GM19099 (cell line): Measurements from ENCODE around the gene TEX35.

Experiments
- POLR2A ChIP-seq: IDR thresholded peaks from 3 replicates; pipeline ENCODE4 v1.6.1; 2011; ENCODE audit warnings: low read depth; ENCODE audit not compliant: insufficient read length; ENCODE audit errors: extremely low read depth

The TEX35 gene

DNA sequence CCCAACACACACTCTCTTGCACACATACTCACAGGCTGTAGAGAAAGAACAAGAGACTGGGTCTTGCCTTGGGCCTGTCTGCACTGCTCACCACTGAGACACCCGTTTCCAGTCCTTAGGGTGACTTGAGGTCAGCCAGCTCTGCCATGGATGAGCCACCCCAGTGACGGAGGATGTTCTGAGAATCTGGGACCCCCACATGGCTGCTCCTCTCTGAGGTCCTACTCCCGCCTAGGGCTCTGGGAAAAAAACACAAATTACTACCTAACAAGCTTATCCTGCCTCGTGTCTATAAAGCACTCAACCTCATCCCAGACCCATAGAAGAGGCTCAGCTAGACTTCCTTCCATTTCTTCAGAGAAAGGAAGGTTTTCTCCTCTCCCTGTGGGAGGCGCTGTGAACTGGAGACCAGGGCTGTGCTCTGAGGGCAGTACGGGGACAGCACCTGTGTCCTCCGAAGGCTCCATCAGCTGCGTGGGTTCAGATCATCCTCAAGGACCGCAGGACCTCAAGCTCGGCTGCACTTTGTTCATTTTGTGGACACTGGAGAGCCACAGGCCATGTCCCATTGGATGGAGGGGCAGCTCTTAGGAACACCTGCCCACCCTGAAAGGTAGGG lies 11.9 kb upstream of the TEX35 start:
- no peak for TF ChIP-seq POLR2A

DNA sequence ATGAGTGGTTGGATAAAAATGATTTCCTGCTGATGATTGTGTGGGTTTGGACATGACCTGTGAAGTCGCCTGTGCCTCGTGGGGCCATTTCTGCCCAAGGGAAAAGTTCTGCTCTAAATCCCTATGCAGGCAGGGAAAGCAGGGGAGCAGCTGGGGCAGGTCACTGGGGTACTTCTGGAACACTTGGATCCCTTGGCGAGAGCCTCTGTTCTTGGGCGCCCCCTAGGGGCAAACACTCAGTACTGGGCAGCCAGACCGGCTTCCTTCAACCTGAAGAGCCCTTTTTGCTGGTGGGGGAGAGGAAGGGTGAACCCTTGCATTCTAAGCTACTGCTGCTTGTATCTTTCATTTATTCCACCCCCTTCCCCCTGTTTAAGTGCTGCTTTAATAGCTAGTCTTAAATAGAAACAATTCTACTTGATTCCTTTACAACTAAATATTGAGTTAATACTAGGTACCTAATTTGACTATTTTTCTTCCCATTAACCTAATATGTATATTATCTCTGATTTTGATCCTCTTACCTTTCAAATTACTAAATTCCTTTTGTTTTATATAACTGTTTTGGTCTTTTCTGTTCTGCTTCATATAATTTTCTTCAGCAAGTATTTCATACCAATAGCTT lies 11.1 kb upstream of the TEX35 start:
- no peak for TF ChIP-seq POLR2A

DNA sequence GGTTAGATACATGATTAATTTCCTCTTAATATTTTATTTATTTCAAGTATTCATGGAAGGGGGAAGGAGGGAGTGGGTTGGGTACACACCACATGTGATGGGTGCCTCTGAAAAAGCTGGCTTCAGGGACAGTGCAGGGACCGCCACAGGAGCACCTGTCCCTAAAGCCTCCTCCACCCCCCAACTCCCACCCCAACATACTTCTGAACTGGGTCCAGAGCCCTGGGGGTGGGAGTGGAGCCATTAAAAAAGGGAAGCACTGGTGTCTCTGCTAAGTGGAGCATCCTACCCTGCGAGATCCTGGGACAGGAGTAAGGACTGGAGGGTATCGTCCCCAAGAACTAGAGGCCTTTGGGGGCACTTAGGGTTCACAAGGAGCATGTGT lies 10.6 kb upstream of the TEX35 start:
- no peak for TF ChIP-seq POLR2A

DNA sequence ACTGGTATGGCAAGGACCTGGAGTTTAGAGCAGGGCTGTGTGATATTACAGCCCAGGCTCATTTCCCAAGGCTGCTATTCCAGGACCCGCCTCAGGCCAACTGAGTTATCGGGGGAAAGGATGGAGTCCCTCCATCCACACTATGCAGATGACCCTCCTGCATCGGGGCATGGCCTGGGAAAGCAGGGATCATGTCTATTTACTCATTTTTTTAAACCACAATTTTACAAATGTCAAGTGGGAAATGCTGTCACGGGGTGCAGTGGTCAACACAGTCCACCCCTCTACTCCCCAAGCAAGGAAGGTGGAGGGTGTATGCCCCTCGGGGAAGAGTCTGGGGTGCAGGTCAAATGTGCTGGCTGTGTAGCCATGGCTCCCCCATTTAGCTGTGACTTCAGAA lies 10.1 kb upstream of the TEX35 start:
- no peak for TF ChIP-seq POLR2A

DNA sequence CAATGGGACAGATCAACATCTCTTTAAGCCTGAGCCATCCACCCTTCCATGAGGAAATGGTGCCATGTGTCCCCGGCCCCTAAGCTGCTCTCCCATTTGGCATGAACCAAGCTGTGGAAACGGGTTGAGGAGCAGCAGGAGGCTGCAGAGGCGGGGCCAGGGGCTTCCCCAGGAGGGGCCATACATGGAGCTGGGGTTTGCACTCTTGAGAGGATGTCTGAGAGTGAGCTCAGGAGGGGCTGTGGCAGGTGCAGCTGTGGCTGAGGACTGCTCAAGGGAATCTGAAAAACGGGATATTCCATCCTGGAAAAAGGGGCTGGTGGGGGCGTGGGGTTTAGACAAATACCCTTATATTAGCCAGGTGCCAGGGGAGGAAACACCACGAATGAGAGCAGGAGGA lies 9.1 kb upstream of the TEX35 start:
- TF ChIP-seq POLR2A, result no peak

DNA sequence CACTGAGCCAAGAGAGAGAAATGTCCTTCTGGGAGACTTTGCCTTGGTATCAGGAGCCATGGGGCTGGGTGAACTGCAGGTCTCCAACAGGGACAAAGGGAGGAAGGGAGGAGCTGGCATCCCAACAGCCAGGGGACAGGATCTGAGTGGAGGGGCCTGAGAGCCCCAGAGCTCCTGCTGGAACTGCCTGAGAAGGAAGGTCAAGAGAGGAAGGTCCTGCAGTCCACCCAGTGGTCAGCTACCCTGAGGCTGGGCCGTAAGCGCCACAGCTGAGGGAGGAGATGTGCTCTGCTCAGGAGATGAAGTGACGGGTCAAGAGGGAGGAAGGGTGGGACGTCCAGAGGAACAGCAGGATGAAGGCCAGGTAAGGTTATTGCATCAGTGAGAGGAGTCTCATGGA lies 8.6 kb upstream of the TEX35 start:
- no peak for TF ChIP-seq POLR2A

DNA sequence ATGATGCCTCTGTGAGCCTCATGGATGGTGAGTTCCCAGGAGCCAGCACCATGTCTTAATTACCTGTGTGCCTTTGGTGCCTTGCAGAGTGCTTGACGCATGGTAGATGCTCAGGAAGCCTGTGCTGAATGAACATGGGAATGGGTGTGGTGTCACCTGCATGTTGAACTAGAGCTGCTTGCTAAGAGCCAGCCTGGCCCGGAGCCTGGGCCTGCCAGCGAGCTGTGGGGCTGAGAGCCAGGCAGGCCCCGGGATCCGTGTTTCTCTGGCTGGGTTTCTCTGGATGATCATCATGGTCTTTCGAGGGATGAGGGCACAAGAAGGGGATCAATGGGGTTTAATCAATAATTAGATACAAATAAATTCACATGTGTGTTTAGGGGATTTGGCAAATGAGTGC lies 6.7 kb upstream of the TEX35 start:
- TF ChIP-seq POLR2A, result no peak

DNA sequence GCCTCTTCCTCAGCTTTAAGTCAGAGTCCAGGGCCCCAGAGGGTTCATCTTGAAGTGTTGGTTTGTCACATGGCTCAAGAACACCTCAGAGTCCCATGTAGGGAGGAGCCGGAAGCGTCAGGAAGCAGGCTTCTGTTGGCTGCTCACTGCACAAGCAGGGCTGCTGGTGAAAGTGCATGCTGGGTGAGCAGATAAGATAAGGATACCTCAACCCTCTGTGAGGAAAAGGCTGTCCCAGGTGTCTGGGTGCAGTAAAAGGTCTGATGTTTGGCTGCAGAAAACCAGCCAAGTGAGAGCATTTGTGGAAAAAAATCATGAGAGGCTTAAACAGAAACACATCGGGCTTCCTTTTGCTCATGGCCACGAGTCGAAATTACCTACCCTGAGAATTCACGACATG lies 6.2 kb upstream of the TEX35 start:
- no peak for TF ChIP-seq POLR2A

DNA sequence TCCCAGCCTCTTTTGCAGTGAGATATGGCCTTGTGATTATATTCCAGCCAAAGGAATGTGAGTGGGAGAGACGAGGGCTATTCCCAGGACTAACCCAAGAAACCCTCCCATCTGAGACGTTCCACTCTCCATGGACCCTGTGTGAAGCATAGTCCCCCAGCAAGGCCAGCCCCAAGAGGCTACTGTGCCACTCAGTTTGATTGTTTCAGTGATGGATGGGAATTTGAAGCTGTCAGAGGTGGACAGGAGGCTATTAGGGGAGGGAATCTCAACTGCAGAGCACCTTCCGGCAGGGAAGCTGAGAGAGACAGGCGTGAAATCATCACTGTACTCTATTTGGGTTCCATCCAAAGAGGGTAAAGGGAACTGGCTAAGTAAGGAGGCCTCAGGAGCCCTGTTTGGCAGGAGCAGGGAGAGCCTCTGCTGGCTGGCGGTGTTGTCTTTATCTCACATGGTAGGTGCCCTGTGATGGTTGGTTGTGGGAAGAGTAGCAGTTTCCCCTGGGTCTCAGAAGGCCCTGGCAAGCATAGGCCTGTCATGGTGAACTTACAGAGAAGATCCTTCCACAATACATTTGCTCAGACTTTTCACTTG lies 3.4 kb upstream of the TEX35 start:
- TF ChIP-seq POLR2A, result no peak

DNA sequence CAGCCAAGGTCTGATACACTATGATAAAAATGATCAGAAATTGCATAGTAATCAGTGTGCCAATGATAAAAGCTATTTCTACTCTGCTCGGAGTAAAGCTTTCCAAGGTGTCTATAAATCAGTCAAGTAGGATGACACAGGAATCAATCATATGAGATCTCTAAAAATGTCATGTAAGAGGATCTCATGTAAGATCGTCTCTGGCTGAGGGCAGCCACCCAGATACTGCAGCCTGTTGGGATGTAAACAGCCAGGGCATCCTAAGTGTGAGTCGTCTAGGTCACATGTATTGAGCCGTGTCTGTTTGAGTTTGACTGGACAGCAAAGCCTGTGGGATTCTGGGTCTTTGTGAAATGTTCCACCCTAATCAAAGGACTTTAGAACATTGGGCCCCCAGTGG lies 2.8 kb upstream of the TEX35 start:
- TF ChIP-seq POLR2A, result no peak

DNA sequence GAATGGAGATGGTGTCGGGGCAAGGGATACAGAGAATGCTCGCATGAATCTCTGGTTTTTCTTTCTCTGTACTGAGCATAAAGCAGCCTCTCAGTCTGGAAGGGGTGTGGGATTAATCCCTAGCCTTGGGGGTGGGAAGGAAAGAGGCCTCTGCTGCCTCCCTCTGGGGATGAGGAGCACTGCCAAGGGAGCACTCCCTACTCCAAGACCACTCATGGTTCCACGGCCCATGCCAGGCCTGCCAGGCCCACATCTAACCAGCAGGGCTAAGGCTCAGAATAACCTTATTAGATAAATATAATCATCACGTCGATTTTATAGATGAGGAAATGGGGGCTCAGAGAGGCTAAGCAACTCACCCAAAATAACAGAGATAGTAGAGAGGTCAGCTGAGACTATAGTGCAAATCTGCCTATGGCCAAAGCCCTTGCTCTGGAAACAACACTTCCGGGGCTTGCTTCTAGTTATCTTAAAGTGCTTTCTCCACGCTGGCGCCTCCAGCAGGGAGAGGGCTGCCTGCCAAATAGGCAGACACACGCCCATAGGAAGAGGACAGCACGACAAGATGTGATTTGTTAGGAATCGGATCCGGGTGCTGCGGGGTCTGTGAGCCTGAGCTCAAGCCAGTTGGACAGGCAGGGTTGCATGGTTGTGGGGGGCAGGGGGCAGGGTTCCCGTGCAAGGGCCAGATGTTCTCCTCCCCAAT lies 522 bp downstream of the TEX35 start:
- TF ChIP-seq POLR2A, result no peak

DNA sequence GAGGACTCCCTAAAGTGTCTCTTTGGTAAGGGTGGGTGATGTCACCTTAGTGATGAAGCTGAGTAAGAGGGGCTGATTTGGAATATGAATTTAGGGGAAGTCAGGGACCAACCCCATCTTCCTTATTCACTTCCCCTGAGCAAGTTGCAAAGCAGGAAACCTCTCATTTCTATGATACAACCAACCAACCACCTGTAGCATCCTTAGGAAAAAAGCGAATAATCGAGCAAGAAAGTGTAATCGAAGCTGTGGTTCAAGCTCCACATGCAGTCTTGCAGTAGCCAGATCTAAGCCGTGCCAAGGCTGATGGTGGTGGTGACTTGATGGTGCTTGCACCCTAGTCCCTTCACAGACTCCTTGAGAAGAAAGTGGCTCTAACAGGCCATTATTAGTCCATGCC lies 3.2 kb downstream of the TEX35 start:
- no peak for TF ChIP-seq POLR2A

DNA sequence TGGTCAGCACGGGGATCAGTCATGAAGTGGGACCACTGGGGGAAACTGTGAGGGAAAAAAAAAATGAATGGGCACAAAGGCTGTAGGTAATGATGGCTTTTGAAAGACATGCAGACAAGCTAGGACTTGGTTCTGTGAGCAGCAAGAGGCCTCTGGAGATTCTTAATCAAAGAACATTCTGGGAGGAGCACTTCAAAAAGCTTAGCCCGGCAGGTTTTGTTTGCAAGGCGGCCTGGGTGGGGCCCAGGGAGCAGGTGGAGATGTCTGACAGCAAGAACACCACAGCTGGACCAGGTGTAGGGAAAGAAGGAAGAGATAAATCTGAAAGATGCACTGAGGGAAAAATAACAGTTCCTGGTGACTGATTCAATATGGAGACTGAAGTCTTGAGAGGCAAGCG lies 6.0 kb downstream of the TEX35 start:
- TF ChIP-seq POLR2A, result no peak

DNA sequence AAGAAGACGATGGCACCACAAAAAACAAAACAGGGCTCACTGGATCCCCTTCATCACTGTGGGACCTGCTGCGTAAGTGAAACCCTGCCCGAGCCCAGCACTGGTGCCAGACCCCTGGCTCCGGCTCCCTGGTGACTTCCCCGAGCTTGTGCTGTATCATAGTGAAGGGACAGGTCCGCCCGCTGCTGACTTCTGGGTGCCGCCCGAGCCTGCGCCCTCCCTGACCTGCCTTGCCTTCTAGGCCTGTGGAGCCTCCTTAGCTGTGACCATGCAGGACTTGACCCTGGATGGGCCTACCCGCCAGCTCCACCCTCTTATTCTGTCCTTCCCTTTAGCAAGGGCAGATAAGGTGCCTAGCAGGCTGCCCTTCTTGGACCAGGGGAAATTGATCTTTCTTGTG lies 7.9 kb downstream of the TEX35 start:
- TF ChIP-seq POLR2A, result no peak

DNA sequence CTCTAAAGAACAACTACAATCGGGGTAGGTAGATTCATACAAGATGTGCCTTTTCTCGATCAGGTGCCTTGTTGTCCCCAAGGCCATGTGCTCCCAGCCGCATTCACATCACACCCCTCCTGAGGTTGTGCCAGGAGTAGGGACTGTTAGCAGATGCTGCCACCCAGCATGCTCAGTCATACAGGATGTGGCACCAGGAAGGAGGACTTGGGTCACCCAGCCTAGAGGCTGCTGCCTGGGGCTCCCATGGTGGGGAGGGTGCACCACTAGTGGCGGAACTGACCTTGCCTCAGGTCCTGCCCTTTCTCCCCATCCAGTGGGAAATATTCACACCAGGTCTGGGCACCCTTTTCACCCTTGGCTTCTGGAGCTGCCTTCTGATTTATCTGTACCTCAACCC lies 8.3 kb downstream of the TEX35 start:
- TF ChIP-seq POLR2A, result no peak

DNA sequence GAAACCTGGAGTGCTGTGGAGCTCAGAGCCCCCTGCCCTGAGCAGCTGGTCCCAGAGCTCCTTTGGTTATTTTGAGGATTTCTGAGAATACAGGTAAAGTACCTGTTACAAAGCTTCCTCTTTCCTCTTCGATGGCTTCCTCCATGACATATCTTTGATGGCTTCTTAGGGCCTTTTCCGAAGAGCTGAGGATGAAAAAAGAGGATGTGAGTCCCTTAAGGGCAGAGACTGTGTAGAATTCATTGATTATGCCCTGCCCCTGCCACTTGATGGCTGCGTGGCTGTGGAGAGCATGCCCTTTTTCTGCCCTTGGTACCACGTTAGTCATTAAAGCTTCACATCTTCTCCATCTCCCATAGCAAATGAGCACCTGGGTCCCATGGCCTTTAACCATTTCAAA lies 14.2 kb downstream of the TEX35 start:
- no peak for TF ChIP-seq POLR2A

DNA sequence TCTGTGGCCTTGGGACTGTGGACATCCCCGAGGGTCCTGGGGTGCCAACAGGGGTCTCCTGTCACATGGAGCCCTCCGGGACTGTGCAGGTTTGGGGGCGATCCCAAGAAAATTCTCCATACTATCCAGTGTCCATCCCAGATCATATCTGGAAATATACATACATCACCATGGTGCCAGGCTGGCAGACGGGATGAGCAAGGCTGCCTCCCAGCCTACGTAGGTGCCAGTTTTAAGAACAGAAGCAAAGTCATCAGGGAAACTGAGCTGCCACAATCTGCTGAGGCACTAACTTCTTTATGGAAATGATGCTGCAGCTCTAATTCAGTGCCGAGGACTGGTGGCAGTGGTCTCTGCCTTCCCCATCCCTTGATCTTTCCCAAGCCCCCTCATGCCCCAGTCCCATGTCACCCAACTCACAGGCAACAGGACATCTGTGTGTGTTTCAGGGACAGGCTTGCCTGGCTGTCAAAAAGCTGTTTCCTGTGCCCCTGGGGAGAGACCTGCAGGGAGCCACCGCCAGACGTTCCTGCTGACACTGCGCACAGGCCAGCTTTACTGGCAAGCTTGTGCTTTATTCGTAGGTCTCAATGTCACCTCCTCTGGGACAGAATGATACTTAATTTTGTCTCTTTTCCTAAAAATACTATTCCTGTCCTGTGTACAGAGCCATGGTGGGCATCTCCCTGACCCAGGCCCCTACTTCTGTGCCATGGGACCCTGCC lies 15.5 kb downstream of the TEX35 start:
- no peak for TF ChIP-seq POLR2A
